BE2C (cell line): ENCODE measurements around the gene MARCO.

Source experiments
- DNase-seq: peaks from one replicate; pipeline ENCODE4 v3.0.0-alpha.2; 2020
- H3K27me3 ChIP-seq: fragments of 250-450 bp; sonication (Bioruptor Pico); 2 replicates; pipeline ENCODE4 v1.5.1; 2020; ENCODE audit warnings: mild to moderate bottlenecking
- H3K36me3 ChIP-seq: fragments of 250-450 bp; sonication (Bioruptor Pico); 2 replicates; pipeline ENCODE4 v1.5.1; 2020; ENCODE audit warnings: mild to moderate bottlenecking
- H3K4me1 ChIP-seq: fragments of 250-450 bp; sonication (Bioruptor Pico); 2 replicates; pipeline ENCODE4 v1.5.1; 2020
- H3K4me3 ChIP-seq: 2 replicates; pipeline ENCODE4 v1.5.1; 2011; ENCODE audit warnings: low read depth, low read length
- H3K9me3 ChIP-seq: fragments of 250-450 bp; sonication (Bioruptor Pico); 2 replicates; pipeline ENCODE4 v1.5.1; 2020
- TF ChIP-seq, protein P1 (sequence below): IDR thresholded peaks from 2 replicates; pipeline ENCODE4 v1.5.1; 2012; ENCODE audit warnings: mild to moderate bottlenecking, low read depth, low read length

The MARCO gene

DNA sequence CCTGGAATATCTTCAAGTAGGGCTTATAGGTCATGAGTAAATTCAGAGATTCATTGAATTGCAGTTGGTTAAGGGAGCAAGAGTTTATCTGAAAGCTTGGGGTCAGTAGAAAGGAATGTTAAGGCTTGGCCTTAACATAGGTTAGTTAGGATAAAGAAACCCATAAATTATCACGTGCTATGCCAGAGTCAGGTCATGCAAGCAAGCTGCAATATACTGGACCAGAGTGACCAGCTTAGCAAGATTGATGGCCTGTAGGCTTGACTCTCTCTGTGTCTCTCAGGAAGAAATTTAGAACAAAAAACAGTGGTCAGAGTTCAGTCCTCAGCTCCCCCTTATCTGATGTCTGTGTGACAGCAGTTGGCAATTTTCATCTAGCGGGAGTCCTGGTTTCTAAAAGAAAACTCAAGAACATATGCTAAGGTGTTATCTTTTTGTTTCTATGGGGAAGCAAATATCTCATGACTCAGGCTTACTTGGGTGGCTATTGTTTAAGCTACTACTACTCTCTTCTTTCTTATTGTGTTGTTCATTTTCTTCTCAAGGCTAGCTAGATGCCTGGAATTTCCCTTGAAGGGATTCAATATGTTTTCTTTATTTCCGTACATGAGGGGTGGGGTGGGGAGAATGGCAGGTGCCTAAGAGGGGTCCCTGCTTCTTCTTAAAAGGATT, 28.7 kb upstream of the MARCO start:
- Histone ChIP-seq H3K36me3 (no peaks in the 10 kb centered on the region), H3K4me3 (no peak overlapping the region), H3K4me1 (no peaks in the 10 kb centered on the region), H3K9me3 (no peaks in the 10 kb centered on the region), H3K27me3 (no peaks in the 10 kb centered on the region)
- TF ChIP-seq, protein P1, sequence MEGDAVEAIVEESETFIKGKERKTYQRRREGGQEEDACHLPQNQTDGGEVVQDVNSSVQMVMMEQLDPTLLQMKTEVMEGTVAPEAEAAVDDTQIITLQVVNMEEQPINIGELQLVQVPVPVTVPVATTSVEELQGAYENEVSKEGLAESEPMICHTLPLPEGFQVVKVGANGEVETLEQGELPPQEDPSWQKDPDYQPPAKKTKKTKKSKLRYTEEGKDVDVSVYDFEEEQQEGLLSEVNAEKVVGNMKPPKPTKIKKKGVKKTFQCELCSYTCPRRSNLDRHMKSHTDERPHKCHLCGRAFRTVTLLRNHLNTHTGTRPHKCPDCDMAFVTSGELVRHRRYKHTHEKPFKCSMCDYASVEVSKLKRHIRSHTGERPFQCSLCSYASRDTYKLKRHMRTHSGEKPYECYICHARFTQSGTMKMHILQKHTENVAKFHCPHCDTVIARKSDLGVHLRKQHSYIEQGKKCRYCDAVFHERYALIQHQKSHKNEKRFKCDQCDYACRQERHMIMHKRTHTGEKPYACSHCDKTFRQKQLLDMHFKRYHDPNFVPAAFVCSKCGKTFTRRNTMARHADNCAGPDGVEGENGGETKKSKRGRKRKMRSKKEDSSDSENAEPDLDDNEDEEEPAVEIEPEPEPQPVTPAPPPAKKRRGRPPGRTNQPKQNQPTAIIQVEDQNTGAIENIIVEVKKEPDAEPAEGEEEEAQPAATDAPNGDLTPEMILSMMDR = no peak
- DNase-seq = no peak

DNA sequence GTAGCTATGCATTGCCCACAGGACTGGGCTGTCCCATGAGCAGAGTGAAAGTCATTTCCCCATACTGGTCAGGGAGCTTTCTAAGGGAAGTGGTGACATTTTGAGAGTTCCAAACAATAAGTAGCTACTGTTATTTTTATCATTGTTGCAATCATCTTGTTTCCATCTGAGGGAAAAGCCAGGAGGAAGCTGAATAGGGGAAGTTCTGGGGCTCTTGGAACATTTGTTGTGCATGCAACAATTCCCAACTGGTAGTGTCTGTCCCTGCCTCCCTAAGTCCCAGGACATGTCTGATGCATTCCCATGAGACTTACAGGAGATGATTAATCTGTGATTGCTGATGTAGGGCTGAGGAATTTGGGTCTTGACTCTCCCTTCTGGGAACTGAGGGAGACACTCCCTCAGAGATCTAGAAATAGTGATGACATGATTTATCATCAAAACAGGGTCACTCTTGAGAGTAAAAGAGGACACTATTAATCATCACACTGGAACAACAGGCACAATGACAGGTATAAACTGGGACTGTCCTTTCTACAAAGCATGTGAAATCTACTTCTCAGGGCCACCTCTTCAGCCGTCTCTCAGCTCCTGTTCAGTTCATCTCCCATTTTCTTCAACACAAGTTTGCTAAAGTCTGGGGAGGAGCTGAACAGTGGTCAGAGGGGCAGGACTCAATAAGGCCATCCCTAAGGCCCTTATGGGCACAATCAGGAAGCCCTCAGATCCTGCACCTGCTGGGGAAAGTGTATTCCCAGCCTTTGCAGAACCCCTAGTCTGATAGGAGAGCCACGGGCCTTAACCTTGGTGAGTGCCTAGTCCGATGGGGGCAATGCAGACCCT, 28.0 kb upstream of the MARCO start:
- Histone ChIP-seq H3K36me3 (no peaks in the 10 kb centered on the region), H3K27me3 (no peaks in the 10 kb centered on the region), H3K9me3 (no peaks in the 10 kb centered on the region), H3K4me1 (no peaks in the 10 kb centered on the region), H3K4me3 (no peak overlapping the region)
- DNase-seq = no peak
- TF ChIP-seq, protein P1 = no peak

DNA sequence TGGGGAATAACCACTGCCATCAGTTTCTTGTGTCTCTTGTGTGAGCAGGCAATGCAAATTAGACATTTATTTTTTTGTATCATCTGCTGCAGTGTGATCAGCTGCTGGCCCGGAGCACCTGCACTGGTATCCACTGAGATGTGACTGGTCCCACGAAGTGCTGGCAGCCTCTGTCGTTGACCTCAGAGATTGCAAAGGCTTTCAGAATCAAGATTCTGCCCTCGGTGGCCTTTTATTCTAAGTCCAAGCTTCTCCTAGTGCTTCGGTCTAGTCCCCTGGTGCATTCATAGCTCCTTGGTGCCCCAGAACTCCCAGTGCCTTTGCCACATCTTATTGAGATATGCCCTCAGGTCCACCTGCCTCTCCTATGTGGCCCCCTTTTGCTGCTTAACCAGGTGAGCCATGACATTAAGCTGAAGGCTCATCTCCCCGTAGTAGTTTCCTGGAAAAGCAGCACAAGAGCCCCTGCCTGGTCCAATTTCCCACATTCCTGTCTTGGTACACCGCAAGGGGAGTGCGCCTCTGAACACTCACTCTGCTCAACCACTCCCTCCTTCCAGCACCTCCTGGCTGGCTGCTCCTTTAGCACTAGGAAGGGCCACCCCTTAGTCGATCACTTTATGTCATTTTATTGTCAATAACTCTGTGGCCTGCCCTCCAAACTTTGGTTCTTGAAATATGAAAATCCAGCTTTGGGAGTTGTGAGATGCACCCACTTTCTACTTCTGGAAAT, 27.1 kb upstream of the MARCO start:
- TF ChIP-seq, protein P1 = no peak
- Histone ChIP-seq H3K4me1 (no peaks in the 10 kb centered on the region), H3K27me3 (no peaks in the 10 kb centered on the region), H3K4me3 (no peak overlapping the region), H3K9me3 (no peaks in the 10 kb centered on the region), H3K36me3 (no peaks in the 10 kb centered on the region)
- no peak for DNase-seq

DNA sequence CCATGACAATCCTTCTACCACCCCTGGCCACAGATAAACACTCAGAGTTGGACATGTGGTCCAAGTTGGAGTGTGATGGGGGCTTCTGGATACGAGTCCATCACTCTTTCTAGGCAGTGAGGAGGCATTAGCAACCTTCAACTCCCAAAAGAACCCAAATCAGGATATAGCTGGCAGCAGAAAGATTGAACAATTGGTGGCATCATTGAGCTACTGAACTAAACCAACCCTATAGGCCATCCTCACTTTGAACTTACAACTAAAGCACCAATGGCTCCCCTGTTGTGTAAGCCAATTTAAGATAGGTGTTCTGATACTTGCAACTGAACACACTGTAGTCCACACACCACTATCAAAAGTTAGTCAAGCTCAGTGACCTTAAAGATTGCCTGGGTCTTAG, 24.0 kb upstream of the MARCO start:
- no peaks in the 10 kb centered on the region for H3K9me3 ChIP-seq
- no peaks in the 10 kb centered on the region for H3K27me3 ChIP-seq
- H3K4me1 ChIP-seq = no peaks in the 10 kb centered on the region
- TF ChIP-seq, protein P1 = no peak
- no peaks in the 10 kb centered on the region for H3K36me3 ChIP-seq
- DNase-seq = no peak
- no peak overlapping the region for H3K4me3 ChIP-seq

DNA sequence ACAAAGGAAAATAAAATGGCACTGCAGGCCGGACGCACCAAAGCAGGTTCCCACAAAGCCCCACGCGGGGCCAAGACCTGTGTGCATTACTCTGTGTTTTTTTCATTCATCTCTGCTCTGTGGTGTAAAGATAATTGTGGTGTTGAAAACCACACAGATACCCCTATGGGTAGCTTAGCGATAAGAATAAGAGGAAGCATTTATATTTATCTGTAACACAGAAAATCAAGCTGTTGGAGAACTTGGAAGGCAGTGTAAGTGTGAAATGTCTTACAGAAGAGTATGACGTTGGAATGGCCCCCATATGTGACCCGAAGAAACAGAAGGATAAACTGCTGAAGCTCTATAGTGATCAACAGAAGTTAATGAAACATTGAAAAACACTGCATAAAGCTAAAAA, 20.3 kb upstream of the MARCO start:
- H3K9me3 ChIP-seq = no peaks in the 10 kb centered on the region
- no peak overlapping the region for H3K4me3 ChIP-seq
- TF ChIP-seq, protein P1 = no peak
- H3K4me1 ChIP-seq = no peaks in the 10 kb centered on the region
- H3K27me3 ChIP-seq = no peaks in the 10 kb centered on the region
- no peak for DNase-seq
- no peaks in the 10 kb centered on the region for H3K36me3 ChIP-seq

DNA sequence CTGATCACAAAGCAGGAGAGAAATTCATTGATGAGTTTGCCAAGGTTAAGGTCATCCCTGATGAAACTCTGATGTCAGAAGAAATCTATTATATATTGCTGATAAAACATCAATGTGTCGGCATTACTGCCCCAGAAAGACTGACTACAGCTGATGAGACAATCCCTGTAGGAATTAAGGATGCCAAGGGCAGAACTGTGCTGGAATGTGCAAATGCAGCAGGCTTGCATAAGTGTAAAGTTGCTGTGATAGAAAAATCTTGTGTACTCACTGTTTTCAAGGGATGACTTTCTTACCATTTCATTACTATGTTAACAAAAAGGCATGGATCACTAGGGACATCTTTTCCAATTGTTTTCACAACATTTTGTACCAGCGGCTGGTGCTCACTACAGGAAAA, 19.7 kb upstream of the MARCO start:
- DNase-seq = no peak
- Histone ChIP-seq H3K4me1 (no peaks in the 10 kb centered on the region), H3K27me3 (no peaks in the 10 kb centered on the region), H3K4me3 (no peak overlapping the region), H3K9me3 (no peaks in the 10 kb centered on the region), H3K36me3 (no peaks in the 10 kb centered on the region)
- TF ChIP-seq, protein P1 = no peak
